H9 (cell line): ENCODE results near the gene SIPA1L3. TPM values are rescaled to one million over a fixed set of nuclear protein-coding genes. Genes with fewer than 3 reads are reported as not detected.

Experiments
- DNase-seq: peaks from one replicate; pipeline ENCODE4 v3.0.0-alpha.2; 2017
- H2AFZ ChIP-seq: one replicate; pipeline ENCODE4 v1.6.1; 2013; ENCODE audit warnings: mild to moderate bottlenecking, low read length, control low read depth, moderate library complexity
- H2AK5ac ChIP-seq: 2 replicates; pipeline ENCODE4 v1.6.1; 2013; ENCODE audit warnings: low read length, control low read depth, mixed read lengths; ENCODE audit not compliant: insufficient read length
- H2BK120ac ChIP-seq: one replicate; pipeline ENCODE4 v1.6.1; 2013; ENCODE audit warnings: low read depth, mild to moderate bottlenecking, low read length, control low read depth, inconsistent platforms; ENCODE audit not compliant: poor library complexity, severe bottlenecking
- H2BK12ac ChIP-seq: 2 replicates; pipeline ENCODE4 v1.6.1; 2013; ENCODE audit warnings: low read length, control low read depth, mixed read lengths, low read depth; ENCODE audit not compliant: insufficient read length
- H2BK15ac ChIP-seq: 2 replicates; pipeline ENCODE4 v1.6.1; 2013; ENCODE audit warnings: low read depth, low read length, control low read depth
- H2BK20ac ChIP-seq: one replicate; pipeline ENCODE4 v1.6.1; 2013; ENCODE audit warnings: low read depth, mild to moderate bottlenecking, low read length, control low read depth, inconsistent platforms; ENCODE audit not compliant: poor library complexity, severe bottlenecking
- H2BK5ac ChIP-seq: 2 replicates; pipeline ENCODE4 v1.6.1; 2013; ENCODE audit warnings: low read length, control low read depth, mixed read lengths; ENCODE audit not compliant: insufficient read length
- H3K14ac ChIP-seq: 2 replicates; pipeline ENCODE4 v1.6.1; 2013; ENCODE audit warnings: low read length, control low read depth; ENCODE audit not compliant: insufficient read depth
- H3K18ac ChIP-seq: 2 replicates; pipeline ENCODE4 v1.6.1; 2013; ENCODE audit warnings: low read depth, mild to moderate bottlenecking, mixed read lengths, low read length, control low read depth; ENCODE audit not compliant: insufficient read length
- H3K23ac ChIP-seq: 2 replicates; pipeline ENCODE4 v1.6.1; 2013; ENCODE audit warnings: low read length, control low read depth, mixed read lengths, low read depth; ENCODE audit not compliant: insufficient read length
- H3K23me2 ChIP-seq: 2 replicates; pipeline ENCODE4 v1.6.1; 2013; ENCODE audit warnings: low read depth, mild to moderate bottlenecking, mixed read lengths, low read length, control low read depth; ENCODE audit not compliant: insufficient read length, poor library complexity, severe bottlenecking
- H3K27ac ChIP-seq: 2 replicates; pipeline ENCODE4 v1.5.1; 2013; ENCODE audit warnings: low read length, control low read depth, mixed read lengths, low read depth; ENCODE audit not compliant: insufficient read length
- H3K27me3 ChIP-seq: 2 replicates; pipeline ENCODE4 v1.6.1; 2013; ENCODE audit warnings: low read length, control low read depth, inconsistent platforms; ENCODE audit not compliant: insufficient read depth
- H3K4ac ChIP-seq: 2 replicates; pipeline ENCODE4 v1.6.1; 2013; ENCODE audit warnings: low read depth, mild to moderate bottlenecking, control low read depth, inconsistent platforms, low read length, moderate library complexity
- H3K4me1 ChIP-seq: 2 replicates; pipeline ENCODE4 v1.6.1; 2013; ENCODE audit warnings: low read length, control low read depth, inconsistent platforms; ENCODE audit not compliant: insufficient read depth
- H3K4me2 ChIP-seq: 2 replicates; pipeline ENCODE4 v1.6.1; 2013; ENCODE audit warnings: low read length, control low read depth, mixed read lengths; ENCODE audit not compliant: insufficient read length, insufficient read depth
- H3K56ac ChIP-seq: 2 replicates; pipeline ENCODE4 v1.6.1; 2013; ENCODE audit warnings: low read depth, mild to moderate bottlenecking, mixed read lengths, low read length, control low read depth; ENCODE audit not compliant: insufficient read length
- H3K79me1 ChIP-seq: 2 replicates; pipeline ENCODE4 v1.6.1; 2013; ENCODE audit warnings: low read depth, mild to moderate bottlenecking, moderate library complexity, low read length, control low read depth, inconsistent platforms; ENCODE audit not compliant: insufficient read depth, poor library complexity, severe bottlenecking
- H3K79me2 ChIP-seq: 2 replicates; pipeline ENCODE4 v1.6.1; 2013; ENCODE audit warnings: low read length, control low read depth, inconsistent platforms; ENCODE audit not compliant: insufficient read depth
- H3K9ac ChIP-seq: 2 replicates; pipeline ENCODE4 v1.6.1; 2013; ENCODE audit warnings: low read length, control low read depth, mixed read lengths; ENCODE audit not compliant: insufficient read length; ENCODE audit errors: extremely low read depth
- H3K9me3 ChIP-seq: one replicate; pipeline ENCODE4 v1.6.1; 2013; ENCODE audit warnings: low read depth, low read length, inconsistent platforms; ENCODE audit not compliant: control insufficient read depth
- H3T11ph ChIP-seq: one replicate; pipeline ENCODE4 v1.6.1; 2013; ENCODE audit warnings: mild to moderate bottlenecking, low read length, control low read depth, inconsistent platforms
- H4K20me1 ChIP-seq: one replicate; pipeline ENCODE4 v1.6.1; 2013; ENCODE audit not compliant: control insufficient read depth, insufficient read length, insufficient read depth
- H4K5ac ChIP-seq: 2 replicates; pipeline ENCODE4 v1.6.1; 2013; ENCODE audit warnings: low read depth, mild to moderate bottlenecking, mixed read lengths, low read length, control low read depth; ENCODE audit not compliant: insufficient read length
- H4K8ac ChIP-seq: replicated peaks from 2 replicates; pipeline ENCODE4 v1.6.1; 2013; ENCODE audit warnings: low read length, control low read depth, mixed read lengths, low read depth; ENCODE audit not compliant: insufficient read length
- H4K91ac ChIP-seq: 2 replicates; pipeline ENCODE4 v1.6.1; 2013; ENCODE audit warnings: low read depth, mild to moderate bottlenecking, moderate library complexity, mixed read lengths, low read length, control low read depth; ENCODE audit not compliant: insufficient read length
- H3K27ac Mint-ChIP-seq, 3 experiments: 2 replicates in 2 of 3; 3 replicates in 1 of 3; pipeline ENCODE4 v1.8.0; 2020 to 2021; ENCODE audit warnings: mixed read lengths in 3 of 3, mild to moderate bottlenecking in 1 of 3, moderate library complexity in 1 of 3
- H3K27me3 Mint-ChIP-seq: 2 replicates; pipeline ENCODE4 v1.8.0; 2021; ENCODE audit warnings: low read depth, mild to moderate bottlenecking, moderate library complexity, mixed read lengths
- H3K36me3 Mint-ChIP-seq, 3 experiments: 2 replicates in 2 of 3; 3 replicates in 1 of 3; pipeline ENCODE4 v1.8.0; 2020 to 2021; ENCODE audit warnings: low read depth in 3 of 3, mixed read lengths in 3 of 3; ENCODE audit not compliant: insufficient read depth in 1 of 3
- H3K4me1 Mint-ChIP-seq, 2 experiments: 2 replicates each; pipeline ENCODE4 v1.8.0; 2020; ENCODE audit warnings: mixed read lengths in 2 of 2
- H3K4me3 Mint-ChIP-seq, 2 experiments: 2 replicates in 1 of 2; 3 replicates in 1 of 2; pipeline ENCODE4 v1.8.0; 2020 to 2021; ENCODE audit warnings: mild to moderate bottlenecking in 2 of 2, mixed read lengths in 2 of 2, moderate library complexity in 1 of 2
- H3K9me3 Mint-ChIP-seq, 2 experiments: 2 replicates in 1 of 2; 3 replicates in 1 of 2; pipeline ENCODE4 v1.8.0; 2020; ENCODE audit warnings: mild to moderate bottlenecking in 2 of 2, mixed read lengths in 2 of 2, moderate library complexity in 1 of 2
- CTCF ChIP-seq: fragments of 200-600 bp; sonication (generic); conservative IDR thresholded peaks from 3 replicates; pipeline ENCODE4 v1.8.0; 2021; ENCODE audit warnings: antibody characterized with exemption, mild to moderate bottlenecking
- WGBS: extraction: QIAGEN DNeasy Blood & Tissue Kit; methylation state at CpG from one replicate; pipeline ENCODE4 v1.1.7; 2013; ENCODE audit warnings: missing lambda C conversion rate, low lambda C conversion rate, mixed read lengths; ENCODE audit not compliant: insufficient read length; ENCODE audit errors: extremely low coverage; 5-methylcytosine and 5-hydroxymethylcytosine counted together
- total RNA-seq: library from RNA; stranded (reverse); gene quantifications from 2 replicates; pipeline ENCODE4 v1.2.1, GENCODE V29; 2021

The SIPA1L3 gene
- total RNA-seq, 1 experiment from 2014 or later, result 40.1 TPM

- Histone ChIP-seq H2BK12ac (no peak overlapping the region), H3K9me3 (no peaks in the 10 kb centered on the region), H3K18ac (no peak overlapping the region), H3K27me3 (no peaks in the 10 kb centered on the region), H3K4ac (no peak overlapping the region), H4K8ac (no peak overlapping the region), H3K4me2 (no peak overlapping the region), H2AFZ (no peak overlapping the region), H3T11ph (no peak overlapping the region), H3K23me2 (no peaks in the 10 kb centered on the region), H3K27ac (no peak overlapping the region), H3K23ac (no peak overlapping the region), H2AK5ac (no peak overlapping the region), H3K79me2 (0 out of 2 replicates have a peak, but pooled peaks cover 2% of the 10 kb centered on the region), H3K79me1 (peaks cover 5% of the 10 kb centered on the region), H4K20me1 (no peaks in the 10 kb centered on the region), H2BK120ac (no peak overlapping the region), H3K9ac (no peak overlapping the region), H3K14ac (no peak overlapping the region), H3K56ac (no peak overlapping the region), H4K91ac (no peak overlapping the region), H2BK5ac (no peak overlapping the region), H4K5ac (no peak overlapping the region), H2BK15ac (no peak overlapping the region), H2BK20ac (no peak overlapping the region), H3K4me1 (peaks cover 16% of the 10 kb centered on the region; the same call in 1 of the 2 replicates)
- Mint-ChIP-seq H3K27ac (no peak overlapping the region), H3K9me3 (peaks cover 3% of the 10 kb centered on the region in 2 experiments; a peak in 2 of 5 replicates), H3K36me3 (peaks cover 4 to 6% (median 4%) of the 10 kb centered on the region in 3 experiments; a peak in 6 of 7 replicates), H3K27me3 (no peaks in the 10 kb centered on the region; the same call in 1 of the 2 replicates), H3K4me3 (no peak overlapping the region), H3K4me1 (peaks cover 38 to 40% of the 10 kb centered on the region in 2 experiments)
- WGBS, result no CpG with 5 or more reads among the region's 10 CpGs
- DNase-seq, result no peak
- no peak for TF ChIP-seq CTCF
These were observed 149.6 kb downstream of the SIPA1L3 start for GRCh38 chr19:38056646-38057045.
